GM18517 (cell line): ENCODE measurements around the gene REG3G.
"Not testable (repeated sequence)": the region's sequence is repeated elsewhere in the genome, so short reads cannot be mapped to it uniquely, and the experiment has no call there.

Experiments
- ATAC-seq: cut with Tn5 transposase; IDR thresholded peaks from one replicate; pipeline ENCODE4 v1.9.1; 2021; ENCODE audit warnings: mild to moderate bottlenecking, moderate library complexity; ENCODE audit not compliant: unreplicated experiment

REG3G gene

GRCh38 chr2:79013629-79014028 is 11.9 kb upstream of the REG3G start:
- ATAC-seq, result no peak

GRCh38 chr2:79016342-79016741 is 9.2 kb upstream of the REG3G start:
- ATAC-seq, result no peak

- ATAC-seq, result no peak
Observed at GRCh38 chr2:79026061-79026460, 559 bp downstream of the REG3G start.

DNA sequence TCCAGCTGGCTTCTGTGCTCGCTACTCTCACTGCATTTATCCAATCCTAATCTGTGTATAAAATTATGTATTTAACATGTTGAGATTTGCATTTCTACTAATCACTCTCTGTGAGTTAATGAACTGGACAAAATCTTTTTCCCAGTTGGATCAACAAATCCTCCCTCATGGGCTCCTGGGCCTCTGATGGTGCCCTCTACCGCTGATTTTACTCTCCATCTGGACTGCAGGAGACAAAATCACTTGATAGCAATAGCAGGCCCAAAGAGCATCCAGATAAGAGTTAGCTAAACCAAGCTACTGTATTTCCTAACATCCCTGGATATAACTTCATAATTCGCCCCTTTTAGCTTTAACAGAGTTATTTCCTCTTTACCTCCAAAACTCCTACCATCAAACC is 14.4 kb downstream of the REG3G start:
- ATAC-seq, result no peak

- no peak for ATAC-seq
Observed at GRCh38 chr2:79041032-79041448, 15.5 kb downstream of the REG3G start.

GRCh38 chr2:79053486-79053885 is 28.0 kb downstream of the REG3G start:
- not testable (repeated sequence) for ATAC-seq

DNA sequence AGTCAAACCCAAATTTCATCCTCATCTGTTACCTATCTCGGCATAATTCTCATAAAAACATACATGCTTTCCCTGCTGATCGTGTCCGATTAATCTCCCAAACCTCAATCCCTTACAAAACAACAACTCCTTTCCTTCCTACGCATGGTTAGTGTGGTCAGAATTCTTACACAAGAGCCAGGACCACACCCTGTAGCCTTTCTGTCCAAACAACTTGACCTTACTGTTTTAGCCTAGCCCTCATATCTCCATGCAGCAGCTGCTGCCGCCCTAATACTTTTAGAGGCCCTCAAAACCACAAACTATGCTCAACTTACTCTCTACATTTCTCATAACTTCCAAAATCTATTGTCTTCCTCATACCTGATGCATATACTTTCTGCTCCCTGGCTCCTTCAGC is 29.3 kb downstream of the REG3G start:
- ATAC-seq, result not testable (repeated sequence)

GRCh38 chr2:79065201-79065600 is 39.7 kb downstream of the REG3G start:
- no peak for ATAC-seq

- ATAC-seq, result no peak
Observed at GRCh38 chr2:79071078-79071477, 45.6 kb downstream of the REG3G start.
